NK-92 treated with Interleukin-12 subunit alpha and Interleukin-12 subunit beta, amount 100 ng/mL, for 24 hours (cell line): ENCODE data around the gene CYP19A1.
A peak's percentile ranks its signal among the peaks of the same experiment; 100 is the strongest.

ENCODE experiments used
- DNase-seq: peaks from one replicate; lab custom pipeline; 2025; lab: John Stamatoyannopoulos, UW

CYP19A1 gene

DNA sequence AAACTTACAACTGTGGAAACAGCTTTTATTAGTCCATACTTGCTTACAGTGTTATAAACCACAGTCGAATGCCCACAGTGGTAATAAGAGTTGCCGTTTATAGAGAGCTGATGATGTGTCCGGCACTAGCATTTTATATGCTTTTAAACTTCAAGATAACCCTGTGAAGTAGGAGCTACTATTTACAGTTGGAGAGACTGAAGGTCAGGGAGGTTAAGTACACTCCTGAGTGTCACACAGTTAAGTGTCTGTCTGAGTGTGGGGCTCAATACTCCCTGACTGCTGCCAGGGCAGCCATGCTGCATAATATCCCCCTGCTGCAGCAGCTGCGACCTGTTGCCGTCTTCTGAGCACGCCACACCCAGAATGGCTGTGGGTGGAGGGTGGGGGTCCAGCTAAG, 153.8 kb downstream of the CYP19A1 start:
- no peak for DNase-seq

GRCh38 chr15:51183076-51183475, 155.3 kb downstream of the CYP19A1 start:
- DNase-seq: no peak

DNA sequence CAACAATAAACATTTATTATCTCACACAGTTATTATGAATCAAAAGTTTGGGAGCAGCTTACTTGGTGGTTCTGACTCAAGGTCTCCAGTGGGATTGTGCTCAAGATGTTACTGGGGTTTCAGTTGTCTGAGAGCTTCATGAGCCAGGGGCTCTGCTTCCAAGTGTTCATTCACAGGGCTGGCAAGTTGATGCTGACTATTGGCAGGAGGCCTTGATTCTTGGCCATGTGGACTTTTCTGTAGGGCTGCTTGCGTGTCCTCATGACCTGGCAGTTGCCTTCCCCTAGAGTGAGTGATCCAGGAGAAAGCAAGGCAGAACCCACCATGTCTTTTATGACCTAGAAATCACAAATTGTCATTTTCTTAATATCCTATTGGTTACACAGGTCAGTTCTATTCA, 156.5 kb downstream of the CYP19A1 start:
- DNase-seq: no peak

- DNase-seq: no peak
These were observed 157.2 kb downstream of the CYP19A1 start for GRCh38 chr15:51181221-51181620.

DNA sequence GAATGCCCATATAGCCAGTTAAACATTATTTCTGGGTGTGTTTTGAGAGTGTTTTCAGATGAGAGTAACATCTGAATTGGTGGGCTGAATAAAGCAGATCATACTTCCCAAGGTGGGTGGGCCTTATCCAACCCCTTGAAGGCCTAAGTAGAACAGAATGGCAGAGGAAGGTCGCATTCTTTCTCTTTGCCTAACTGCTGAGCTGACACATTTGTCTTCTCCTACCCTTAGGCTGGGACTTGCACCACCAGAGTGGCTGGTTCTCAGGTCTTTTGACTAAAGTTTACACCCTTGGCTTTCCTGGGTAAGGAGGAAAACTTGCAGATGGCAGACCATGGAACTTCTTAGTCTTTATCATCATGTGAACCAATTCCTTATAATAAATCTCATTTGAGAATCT, 157.9 kb downstream of the CYP19A1 start:
- no peak for DNase-seq

- DNase-seq: no peak
These were observed 158.4 kb downstream of the CYP19A1 start for GRCh38 chr15:51180011-51180410.

DNA sequence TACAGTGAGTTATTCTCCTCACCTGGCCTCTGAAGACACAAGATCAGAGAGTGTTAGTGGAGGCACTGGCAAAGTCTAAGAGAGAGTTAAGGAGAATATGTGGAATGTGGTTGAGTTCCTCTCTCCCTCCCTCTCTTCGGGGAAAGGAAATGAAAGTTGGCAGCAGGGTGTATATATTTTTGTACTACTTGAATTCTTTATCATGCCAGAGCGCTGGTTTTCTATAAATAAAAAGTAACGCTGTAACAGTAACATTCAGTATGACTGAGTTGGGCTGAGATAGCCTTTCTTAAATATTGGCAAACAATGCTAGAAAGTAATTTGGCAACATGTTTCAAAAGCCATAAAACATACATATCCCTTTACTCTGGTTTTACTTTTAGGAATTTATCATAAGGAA, 166.2 kb downstream of the CYP19A1 start:
- DNase-seq: no peak

GRCh38 chr15:51171634-51171932, 166.8 kb downstream of the CYP19A1 start:
- no peak for DNase-seq

GRCh38 chr15:51170882-51171633, 167.3 kb downstream of the CYP19A1 start:
- no peak for DNase-seq

GRCh38 chr15:51168700-51169099, 169.7 kb downstream of the CYP19A1 start:
- DNase-seq: no peak

GRCh38 chr15:51163843-51164242, 174.6 kb downstream of the CYP19A1 start:
- DNase-seq: no peak

DNA sequence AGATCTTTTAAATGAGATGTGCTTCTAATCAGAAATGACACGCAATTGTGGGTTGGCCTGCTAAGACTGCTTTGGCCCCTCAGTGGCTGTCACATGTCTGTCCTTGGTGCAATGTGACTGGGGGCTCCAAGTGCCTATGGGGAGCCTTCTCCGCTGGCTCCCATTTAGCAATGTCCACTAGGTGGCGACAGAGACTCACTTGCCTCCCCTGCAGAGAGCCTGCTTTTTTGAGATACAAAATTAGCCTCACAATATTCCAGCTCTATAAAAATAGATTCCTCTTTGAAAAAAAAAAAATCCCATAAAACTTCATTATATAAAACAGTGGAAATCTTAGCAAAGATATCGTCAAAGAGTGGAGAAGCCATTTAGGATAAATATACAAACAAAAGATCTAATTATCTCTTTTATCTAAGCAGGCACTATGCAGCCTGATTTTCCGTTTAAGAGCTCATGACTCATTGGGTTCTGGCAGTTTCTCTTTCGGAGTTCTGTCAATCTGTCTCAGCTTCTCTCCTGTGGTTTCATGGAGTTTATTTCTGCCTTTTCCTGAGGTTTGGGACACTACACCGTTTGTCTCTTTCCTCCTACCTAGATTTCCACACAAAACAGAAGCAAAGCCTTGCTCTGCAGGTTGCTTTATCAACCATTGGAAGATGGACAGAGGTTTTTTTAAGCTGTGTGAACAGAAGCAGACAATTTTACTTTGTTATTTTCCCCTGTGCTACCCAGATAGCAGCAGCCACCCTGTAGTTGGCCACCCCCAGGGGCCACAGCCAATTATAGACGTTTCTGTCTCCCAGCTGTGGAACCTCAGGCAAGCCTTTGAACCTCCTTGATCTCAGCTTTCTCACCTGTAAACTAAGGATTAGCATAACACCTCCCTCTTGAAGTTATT, 175.3 kb downstream of the CYP19A1 start:
- peak; percentile 68 for DNase-seq

DNA sequence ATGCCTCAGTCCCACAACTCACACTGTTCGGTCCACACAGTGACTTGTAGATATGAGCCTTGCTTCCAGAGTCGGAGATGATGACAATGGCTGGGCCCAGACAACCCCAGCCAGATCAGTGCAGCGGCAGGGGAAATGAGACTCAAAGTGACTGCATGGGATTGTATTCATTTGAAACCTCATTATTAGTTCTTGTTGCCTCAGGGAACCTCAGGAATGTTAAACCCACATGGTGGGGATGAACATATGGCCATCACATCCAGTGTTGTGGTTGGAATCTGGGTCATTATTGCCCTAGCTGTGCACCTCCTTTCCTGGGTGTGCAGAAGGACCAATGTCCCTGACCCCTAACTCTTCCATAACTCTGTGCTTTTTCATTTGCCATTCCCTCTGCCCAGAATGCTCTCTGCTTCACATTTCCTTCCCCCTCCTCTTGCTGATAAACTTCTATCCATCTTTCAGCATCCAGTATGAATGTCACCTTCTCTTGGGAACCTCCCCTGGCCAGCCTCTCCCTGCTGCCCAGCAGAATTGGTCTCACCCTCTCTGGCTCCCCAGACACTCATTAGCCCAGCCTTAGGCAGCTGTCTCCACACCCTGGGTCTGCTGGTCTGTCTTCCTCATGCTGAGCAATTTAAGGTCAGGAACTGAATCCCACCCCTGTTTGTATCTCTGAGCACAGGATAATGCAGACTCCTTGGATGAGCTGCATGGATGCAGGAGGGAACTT, 176.7 kb downstream of the CYP19A1 start:
- no peak for DNase-seq

DNA sequence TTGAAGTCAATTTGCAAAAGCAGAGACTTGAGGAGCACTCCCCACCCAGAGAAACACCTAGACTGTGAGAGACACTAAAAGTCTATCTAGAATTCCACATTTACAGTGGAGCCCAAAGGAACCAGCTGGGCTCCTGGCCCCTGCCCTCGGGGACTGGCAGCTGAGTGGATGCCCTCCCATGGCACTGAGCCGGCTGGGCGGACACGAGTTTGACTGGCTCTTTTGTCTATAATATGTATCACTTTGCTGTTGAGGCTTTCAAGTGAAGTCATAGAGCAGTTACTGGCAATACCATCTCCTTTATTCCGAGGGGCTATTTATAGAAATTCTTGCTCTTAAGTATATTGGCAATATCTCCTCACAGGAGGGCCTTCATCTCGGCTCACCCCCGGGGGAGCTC, 177.9 kb downstream of the CYP19A1 start:
- DNase-seq: no peak
